Activated naive CD4-positive, alpha-beta T cell treated with anti-CD3 and anti-CD28 coated beads, Interleukin-2, amount 50 U/mL, for 16 hours (primary cell): ENCODE results near the gene UNC5C.

ENCODE experiments used
- DNase-seq: peaks from one replicate; pipeline ENCODE4 v3.0.0-alpha.2; 2020

UNC5C gene

GRCh38 chr4:95317085-95317793 lies 231.5 kb downstream of the UNC5C start:
- no peak for DNase-seq

GRCh38 chr4:95314573-95314972 lies 234.2 kb downstream of the UNC5C start:
- DNase-seq, result no peak

- no peak for DNase-seq
Observed at GRCh38 chr4:95304898-95305297, 243.9 kb downstream of the UNC5C start.

GRCh38 chr4:95300304-95300703 lies 248.5 kb downstream of the UNC5C start:
- DNase-seq, result no peak

GRCh38 chr4:95296052-95296451 lies 252.7 kb downstream of the UNC5C start:
- DNase-seq, result no peak

GRCh38 chr4:95295157-95295556 lies 253.6 kb downstream of the UNC5C start:
- no peak for DNase-seq

GRCh38 chr4:95294321-95294720 lies 254.5 kb downstream of the UNC5C start:
- no peak for DNase-seq

GRCh38 chr4:95293014-95293413 lies 255.8 kb downstream of the UNC5C start:
- DNase-seq, result no peak

- DNase-seq, result no peak
Observed at GRCh38 chr4:95290702-95291101, 258.1 kb downstream of the UNC5C start.

- no peak for DNase-seq
Observed at GRCh38 chr4:95289028-95289634, 259.6 kb downstream of the UNC5C start.

GRCh38 chr4:95288552-95288951 lies 260.2 kb downstream of the UNC5C start:
- no peak for DNase-seq

GRCh38 chr4:95285797-95286196 lies 263.0 kb downstream of the UNC5C start:
- no peak for DNase-seq

GRCh38 chr4:95284655-95285054 lies 264.1 kb downstream of the UNC5C start:
- DNase-seq, result no peak

- no peak for DNase-seq
Observed at GRCh38 chr4:95283320-95283719, 265.5 kb downstream of the UNC5C start.

- no peak for DNase-seq
Observed at GRCh38 chr4:95272797-95273196, 276.0 kb downstream of the UNC5C start.

- no peak for DNase-seq
Observed at GRCh38 chr4:95272036-95272435, 276.7 kb downstream of the UNC5C start.

- DNase-seq, result no peak
Observed at GRCh38 chr4:95268819-95269565, 279.8 kb downstream of the UNC5C start.

- no peak for DNase-seq
Observed at GRCh38 chr4:95267081-95267480, 281.7 kb downstream of the UNC5C start.

- DNase-seq, result no peak
Observed at GRCh38 chr4:95265814-95266740, 282.7 kb downstream of the UNC5C start.

- DNase-seq, result no peak
Observed at GRCh38 chr4:95264843-95265242, 283.9 kb downstream of the UNC5C start.

- DNase-seq, result no peak
Observed at GRCh38 chr4:95263960-95264359, 284.8 kb downstream of the UNC5C start.

GRCh38 chr4:95263391-95263790 lies 285.4 kb downstream of the UNC5C start:
- no peak for DNase-seq
